ENCODE data around the gene INSL3.

The INSL3 gene

GRCh38 chr19:17846146-17846545 is 24.8 kb upstream of the INSL3 start:
- DNase-seq (ENCODE audit: low spot score), result peak; percentile 63

- no peak for DNase-seq (ENCODE audit: low spot score)
Measured at GRCh38 chr19:17843908-17844490, 22.7 kb upstream of the INSL3 start.

GRCh38 chr19:17843292-17843827 is 22.0 kb upstream of the INSL3 start:
- no peak for DNase-seq (ENCODE audit: low spot score)

- DNase-seq (ENCODE audit: low spot score), result no peak
Measured at GRCh38 chr19:17842663-17843291, 21.5 kb upstream of the INSL3 start.

- peak; percentile 19 for DNase-seq (ENCODE audit: low spot score)
Measured at GRCh38 chr19:17841810-17842662, 20.7 kb upstream of the INSL3 start.

DNA sequence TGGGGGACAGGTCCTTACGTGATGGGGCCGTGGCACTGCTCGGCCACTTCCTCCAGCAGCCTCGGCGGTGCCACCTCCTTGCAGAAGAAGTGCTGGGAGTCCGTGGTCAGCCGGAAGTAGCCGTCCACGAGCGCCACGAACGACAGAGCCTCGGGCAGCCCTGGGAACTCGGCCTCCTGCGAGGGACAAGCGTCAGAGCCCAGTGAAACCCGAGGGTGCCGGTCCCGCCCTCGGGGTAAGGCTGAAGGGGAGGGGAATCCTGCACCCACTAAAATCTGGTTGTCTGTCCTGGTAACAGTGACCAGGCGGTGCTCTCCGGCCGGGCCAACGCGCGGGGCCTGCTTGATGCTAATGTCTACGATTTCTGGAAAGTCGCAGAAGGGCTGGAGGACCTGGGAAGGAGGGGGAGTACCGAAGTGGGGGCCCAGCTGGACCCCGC is 20.1 kb upstream of the INSL3 start:
- DNase-seq (ENCODE audit: low spot score), result no peak

GRCh38 chr19:17840019-17840418 is 18.7 kb upstream of the INSL3 start:
- DNase-seq (ENCODE audit: low spot score), result no peak

GRCh38 chr19:17837972-17838371 is 16.7 kb upstream of the INSL3 start:
- no peak for DNase-seq (ENCODE audit: low spot score)

GRCh38 chr19:17836530-17836929 is 15.2 kb upstream of the INSL3 start:
- no peak for DNase-seq (ENCODE audit: low spot score)

- DNase-seq (ENCODE audit: low spot score), result no peak
Measured at GRCh38 chr19:17835182-17836006, 14.1 kb upstream of the INSL3 start.

DNA sequence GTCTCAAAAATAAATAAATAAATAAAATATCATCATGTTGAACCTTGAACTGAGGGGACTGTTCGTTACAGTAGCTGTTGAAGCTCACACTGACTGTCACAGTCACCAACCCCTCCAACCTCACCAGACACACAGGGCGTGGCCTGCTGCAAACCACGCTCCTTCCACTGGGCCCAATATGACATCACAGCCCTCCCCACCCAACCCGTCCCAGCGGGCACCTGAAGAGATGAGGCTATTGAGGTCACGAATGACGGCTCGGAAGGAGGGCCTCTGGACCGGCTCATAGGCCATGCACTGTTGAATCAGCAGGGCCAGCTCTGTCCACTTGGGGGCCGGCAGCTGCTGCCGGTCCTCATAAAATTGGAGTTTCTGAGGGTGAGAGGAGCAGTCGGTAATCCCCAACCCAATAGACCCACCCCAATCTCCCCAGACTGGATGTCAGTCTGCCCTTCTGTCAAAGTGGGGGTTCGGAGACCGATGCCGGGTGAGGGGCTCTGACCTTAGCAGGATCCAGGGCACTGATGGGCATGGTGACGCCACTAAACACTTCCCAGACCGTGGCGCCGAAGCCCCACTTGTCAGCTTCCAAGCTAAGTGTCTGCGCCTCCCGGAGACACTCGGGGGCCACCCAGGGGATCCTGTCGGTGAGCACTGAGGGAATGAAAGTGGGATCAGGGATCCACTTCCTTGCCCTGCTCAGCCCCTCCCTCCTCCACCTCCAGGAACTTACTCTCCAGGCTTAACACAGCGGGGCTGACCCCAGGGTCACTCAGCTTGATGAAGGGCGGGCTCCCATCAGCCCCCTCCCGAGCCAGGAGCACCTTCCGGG is 13.2 kb upstream of the INSL3 start:
- no peak for DNase-seq (ENCODE audit: low spot score)

DNA sequence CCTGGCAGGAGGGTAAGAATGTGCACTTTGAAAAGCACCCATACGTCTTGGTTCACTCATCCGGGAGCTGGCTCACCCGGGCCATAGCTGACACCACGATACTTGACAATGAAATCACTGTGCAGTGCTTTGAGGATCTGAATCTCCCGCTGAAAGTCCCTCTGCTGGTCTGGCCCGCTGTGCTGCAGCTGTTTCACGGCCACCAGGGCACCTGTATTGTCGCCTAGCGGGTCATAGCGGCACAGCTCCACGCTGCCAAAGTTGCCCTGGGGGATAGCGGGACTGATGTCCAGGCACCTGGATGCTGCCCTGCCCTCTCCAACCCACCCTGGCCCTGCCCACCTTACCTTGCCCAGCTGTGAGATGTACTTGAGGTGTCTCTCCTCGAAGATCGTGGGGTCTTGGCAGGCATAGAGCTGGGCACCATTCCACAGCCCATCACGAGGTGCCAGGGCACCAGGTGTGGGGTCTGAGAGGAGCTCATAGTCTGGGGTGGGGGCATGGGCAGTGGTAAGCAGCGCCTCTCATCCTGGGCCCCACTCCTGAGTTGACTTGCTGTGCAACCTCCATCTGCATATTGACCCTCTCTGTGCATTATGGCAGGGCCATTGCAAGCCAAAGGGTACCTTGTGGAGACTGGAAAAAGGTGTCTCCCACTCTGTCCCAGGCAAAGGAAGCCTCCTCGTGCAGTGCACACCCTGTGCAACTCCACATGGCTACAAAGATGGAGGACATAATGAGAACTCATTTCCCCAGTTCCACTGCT is 11.3 kb upstream of the INSL3 start:
- no peak for DNase-seq (ENCODE audit: low spot score)

DNA sequence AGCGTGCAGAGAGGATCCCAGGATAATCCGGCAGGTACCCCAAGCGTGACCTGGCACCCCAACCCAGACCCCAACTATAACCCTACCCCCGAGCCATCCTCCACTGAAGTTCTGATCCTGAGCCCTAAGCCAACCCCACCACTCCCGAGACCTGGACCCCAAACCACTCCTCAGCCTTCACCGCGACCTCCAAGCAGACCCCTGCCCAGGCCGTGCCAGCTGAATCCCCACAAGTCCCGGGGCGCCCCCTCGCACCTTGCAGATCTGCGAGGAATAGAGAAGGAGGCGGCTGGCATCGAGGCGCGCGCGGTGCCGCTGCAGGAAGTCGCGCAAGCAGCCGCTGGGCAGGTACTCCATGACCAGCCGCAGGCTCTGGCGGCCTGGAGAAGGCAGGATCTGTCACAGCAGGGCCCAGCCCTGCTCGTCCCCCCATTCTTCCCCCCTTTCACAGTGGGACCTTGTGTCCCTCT is 10.1 kb upstream of the INSL3 start:
- no peak for DNase-seq (ENCODE audit: low spot score)

GRCh38 chr19:17830567-17831418 is 9.5 kb upstream of the INSL3 start:
- DNase-seq (ENCODE audit: low spot score), result no peak

DNA sequence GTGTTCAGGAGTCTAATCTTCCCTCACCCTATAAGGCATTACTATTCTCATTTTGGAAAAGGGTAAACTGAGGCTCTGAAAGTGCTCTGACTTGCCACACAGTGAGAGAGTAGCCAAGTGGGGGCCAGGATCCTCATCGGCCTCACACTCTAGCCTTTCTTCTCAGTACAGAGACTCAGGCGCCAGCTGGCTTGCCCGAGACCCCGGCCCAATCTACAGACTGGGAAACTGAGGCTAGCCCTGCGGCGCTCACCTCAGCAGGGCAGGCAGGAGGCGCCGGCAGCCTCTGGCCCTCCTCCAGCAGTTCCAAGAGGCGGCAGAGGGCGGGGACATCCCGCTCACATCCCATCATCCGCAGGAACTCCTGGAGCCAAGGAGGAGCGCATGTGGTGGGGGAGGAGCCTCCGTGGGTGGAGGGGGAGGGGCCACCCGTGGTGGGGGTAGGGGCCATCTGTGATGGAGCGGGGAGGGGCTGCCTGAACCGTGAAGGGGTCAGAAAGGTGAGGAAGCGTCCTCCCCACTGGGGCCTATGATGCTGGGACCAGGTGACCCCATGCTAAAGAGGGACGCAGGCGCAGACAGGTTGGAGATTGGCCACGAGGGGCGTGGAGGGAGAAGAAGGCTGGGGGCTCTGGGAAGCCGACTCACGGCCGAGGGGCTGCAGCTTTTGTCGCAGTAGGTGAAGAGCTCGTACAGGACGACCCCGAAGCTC is 8.7 kb upstream of the INSL3 start:
- no peak for DNase-seq (ENCODE audit: low spot score)

GRCh38 chr19:17826508-17827056 is 5.3 kb upstream of the INSL3 start:
- no peak for DNase-seq (ENCODE audit: low spot score)

GRCh38 chr19:17824339-17824738 is 3.0 kb upstream of the INSL3 start:
- DNase-seq (ENCODE audit: low spot score), result no peak

GRCh38 chr19:17817668-17818363 is 3.5 kb downstream of the INSL3 start:
- no peak for DNase-seq (ENCODE audit: low spot score)

Measured in CD4-positive, alpha-beta T cell treated with Interleukin-6 at 100 ng/mL for 8 hours (primary cell).